Mucosa of descending colon (tissue), 3 donors: ENCODE measurements around the gene ARID3C. TPM values are rescaled to one million over a fixed set of nuclear protein-coding genes. Genes with fewer than 3 reads are reported as not detected.
A peak's percentile ranks its signal among the peaks of the same experiment; 100 is the strongest.

Experiments
- ATAC-seq: fragments of 200-7000 bp; cut with Tn5 transposase; one replicate; pipeline ENCODE4 v1.9.1; 2020; ENCODE audit warnings: mild to moderate bottlenecking, moderate library complexity
- DNase-seq, 3 donors: peaks; one replicate each; pipeline ENCODE4 v3.0.0-alpha.2; 2020
- H3K36me3 ChIP-seq: fragments of 200-600 bp; one replicate; pipeline ENCODE4 v1.8.0; 2021; ENCODE audit warnings: low read depth, mild to moderate bottlenecking
- H3K4me1 ChIP-seq: fragments of 200-600 bp; one replicate; pipeline ENCODE4 v1.8.0; 2021; ENCODE audit warnings: low read depth, mild to moderate bottlenecking
- H3K4me3 ChIP-seq: fragments of 200-600 bp; one replicate; pipeline ENCODE4 v1.8.0; 2021; ENCODE audit warnings: mild to moderate bottlenecking
- H3K9me3 ChIP-seq: fragments of 200-600 bp; one replicate; pipeline ENCODE4 v1.8.0; 2021; ENCODE audit warnings: mild to moderate bottlenecking
- intact Hi-C, 2 donors: fragments of 100-400 bp; cut with DNase I in 1 of 2; cut with micrococcal nuclease in 1 of 2; formaldehyde crosslinking; loops; one replicate each; pipeline versions ENCODE4 v1.11.0 to v1.11.1; 2022; cut with DNase I, micrococcal nuclease
- total RNA-seq, 3 donors: library from RNA; stranded (reverse); fragmentation: NEBNext Ultra II Directional in 2 of 3; extraction: Animal tissue kit (Norgen Biotek cat#: 25700) in 2 of 3; gene quantifications; one replicate each; pipeline versions ENCODE4 v1.2.1 to v1.2.4, GENCODE V29; 2021 to 2023
- TF ChIP-seq, protein P1 (sequence below): fragments of 200-600 bp; IDR thresholded peaks from one replicate; pipeline ENCODE4 v1.8.0; 2022; ENCODE audit warnings: antibody characterized with exemption, mild to moderate bottlenecking
- donor health status: DM: no; HTN: no; CAD: no; lungs with moderate emphysema.
- donor health status: DM: no; HTN: no; CAD: no.
- donor health status: DM: no; HTN: yes; CAD: no.

The ARID3C gene
- total RNA-seq, 3 donors from 2014 or later, result not detected

DNA sequence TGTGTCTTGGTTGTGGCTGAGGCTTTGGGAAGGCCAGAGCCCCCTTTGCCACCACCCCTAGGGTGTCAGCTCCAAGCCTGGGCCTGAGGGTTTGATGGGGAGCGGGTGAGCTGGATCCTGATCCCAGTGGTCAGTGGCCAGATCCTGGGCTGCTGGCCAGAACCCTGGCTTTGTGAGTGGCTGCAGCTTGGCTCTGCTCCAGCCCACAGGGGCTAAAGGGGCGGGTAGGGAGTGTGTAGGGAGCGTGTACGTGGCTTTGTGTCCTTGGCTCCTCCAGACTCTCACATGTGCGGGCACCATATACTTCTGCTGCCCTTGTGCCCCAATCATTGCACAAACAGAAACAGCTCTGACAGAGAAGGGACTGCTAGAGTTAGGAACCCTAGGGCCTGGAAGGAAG lies 21.9 kb upstream of the ARID3C start:
- Histone ChIP-seq H3K36me3 (no peaks in the 10 kb centered on the region), H3K4me3 (no peak overlapping the region), H3K4me1 (peaks cover 33% of the 10 kb centered on the region), H3K9me3 (no peaks in the 10 kb centered on the region)
- TF ChIP-seq, protein P1, sequence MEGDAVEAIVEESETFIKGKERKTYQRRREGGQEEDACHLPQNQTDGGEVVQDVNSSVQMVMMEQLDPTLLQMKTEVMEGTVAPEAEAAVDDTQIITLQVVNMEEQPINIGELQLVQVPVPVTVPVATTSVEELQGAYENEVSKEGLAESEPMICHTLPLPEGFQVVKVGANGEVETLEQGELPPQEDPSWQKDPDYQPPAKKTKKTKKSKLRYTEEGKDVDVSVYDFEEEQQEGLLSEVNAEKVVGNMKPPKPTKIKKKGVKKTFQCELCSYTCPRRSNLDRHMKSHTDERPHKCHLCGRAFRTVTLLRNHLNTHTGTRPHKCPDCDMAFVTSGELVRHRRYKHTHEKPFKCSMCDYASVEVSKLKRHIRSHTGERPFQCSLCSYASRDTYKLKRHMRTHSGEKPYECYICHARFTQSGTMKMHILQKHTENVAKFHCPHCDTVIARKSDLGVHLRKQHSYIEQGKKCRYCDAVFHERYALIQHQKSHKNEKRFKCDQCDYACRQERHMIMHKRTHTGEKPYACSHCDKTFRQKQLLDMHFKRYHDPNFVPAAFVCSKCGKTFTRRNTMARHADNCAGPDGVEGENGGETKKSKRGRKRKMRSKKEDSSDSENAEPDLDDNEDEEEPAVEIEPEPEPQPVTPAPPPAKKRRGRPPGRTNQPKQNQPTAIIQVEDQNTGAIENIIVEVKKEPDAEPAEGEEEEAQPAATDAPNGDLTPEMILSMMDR, result no peak
- intact Hi-C loops, result no loop called here
- ATAC-seq (no peak), DNase-seq (peak in 1 of 3 donors; percentile 41)

DNA sequence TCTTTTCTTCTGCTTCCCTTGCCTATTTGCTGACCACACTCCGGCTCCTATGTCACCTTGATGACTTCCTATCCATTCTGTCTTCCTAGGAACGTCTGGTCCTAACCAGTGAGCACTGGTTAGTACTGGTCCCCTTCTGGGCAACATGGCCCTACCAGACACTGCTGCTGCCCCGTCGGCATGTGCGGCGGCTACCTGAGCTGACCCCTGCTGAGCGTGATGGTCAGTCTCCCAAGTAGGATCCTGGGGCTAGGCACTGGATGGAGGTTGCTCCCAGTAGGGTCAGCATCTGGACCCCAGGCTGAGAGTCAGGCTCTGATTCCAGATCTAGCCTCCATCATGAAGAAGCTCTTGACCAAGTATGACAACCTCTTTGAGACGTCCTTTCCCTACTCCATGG lies 19.8 kb upstream of the ARID3C start:
- ATAC-seq (no peak), DNase-seq (no peak)
- peaks cover 30% of the 10 kb centered on the region for H3K4me1 ChIP-seq
- H3K9me3 ChIP-seq, result no peaks in the 10 kb centered on the region
- intact Hi-C loops, result no loop called here
- H3K4me3 ChIP-seq, result no peak overlapping the region
- TF ChIP-seq, protein P1, result no peak
- no peaks in the 10 kb centered on the region for H3K36me3 ChIP-seq

DNA sequence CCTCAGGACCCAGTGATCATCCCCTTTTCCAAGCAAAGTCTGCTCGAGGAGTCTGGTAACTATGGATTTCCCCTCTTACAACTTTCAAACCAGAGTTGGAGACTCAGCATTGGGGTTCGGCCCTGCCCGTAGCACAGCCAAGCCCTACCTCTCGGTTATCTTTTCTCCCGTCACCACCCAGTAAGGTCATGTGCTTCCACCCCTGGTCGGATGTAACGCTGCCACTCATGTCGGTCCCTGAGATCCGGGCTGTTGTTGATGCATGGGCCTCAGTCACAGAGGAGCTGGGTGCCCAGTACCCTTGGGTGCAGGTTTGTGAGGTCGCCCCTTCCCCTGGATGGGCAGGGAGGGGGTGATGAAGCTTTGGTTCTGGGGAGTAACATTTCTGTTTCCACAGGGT lies 18.8 kb upstream of the ARID3C start:
- DNase-seq, result peak in 2 of 3 donors; percentile 42 to 53

DNA sequence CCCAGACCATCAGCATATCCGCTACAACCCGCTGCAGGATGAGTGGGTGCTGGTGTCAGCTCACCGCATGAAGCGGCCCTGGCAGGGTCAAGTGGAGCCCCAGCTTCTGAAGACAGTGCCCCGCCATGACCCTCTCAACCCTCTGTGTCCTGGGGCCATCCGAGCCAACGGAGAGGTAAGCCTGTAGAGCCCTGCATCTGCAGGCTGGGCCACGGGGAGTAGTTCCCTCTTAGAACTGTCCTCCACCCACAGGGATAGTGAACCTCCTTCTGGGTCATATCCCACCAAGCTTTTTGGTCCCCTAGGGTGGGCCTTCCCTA lies 18.2 kb upstream of the ARID3C start:
- peaks cover 21% of the 10 kb centered on the region for H3K4me1 ChIP-seq
- TF ChIP-seq, protein P1, result no peak
- H3K9me3 ChIP-seq, result no peaks in the 10 kb centered on the region
- ATAC-seq (no peak), DNase-seq (no peak)
- peak overlapping the region; percentile 44 for H3K4me3 ChIP-seq
- intact Hi-C loops, result no loop called here
- H3K36me3 ChIP-seq, result no peaks in the 10 kb centered on the region

More for the DNA sequence above, 18.8 kb upstream of the ARID3C start:
- intact Hi-C loops, result no loop called here
- ATAC-seq, result no peak
- Histone ChIP-seq H3K4me1 (peaks cover 24% of the 10 kb centered on the region), H3K4me3 (no peak overlapping the region), H3K9me3 (no peaks in the 10 kb centered on the region), H3K36me3 (no peaks in the 10 kb centered on the region)
- TF ChIP-seq, protein P1, result no peak

DNA sequence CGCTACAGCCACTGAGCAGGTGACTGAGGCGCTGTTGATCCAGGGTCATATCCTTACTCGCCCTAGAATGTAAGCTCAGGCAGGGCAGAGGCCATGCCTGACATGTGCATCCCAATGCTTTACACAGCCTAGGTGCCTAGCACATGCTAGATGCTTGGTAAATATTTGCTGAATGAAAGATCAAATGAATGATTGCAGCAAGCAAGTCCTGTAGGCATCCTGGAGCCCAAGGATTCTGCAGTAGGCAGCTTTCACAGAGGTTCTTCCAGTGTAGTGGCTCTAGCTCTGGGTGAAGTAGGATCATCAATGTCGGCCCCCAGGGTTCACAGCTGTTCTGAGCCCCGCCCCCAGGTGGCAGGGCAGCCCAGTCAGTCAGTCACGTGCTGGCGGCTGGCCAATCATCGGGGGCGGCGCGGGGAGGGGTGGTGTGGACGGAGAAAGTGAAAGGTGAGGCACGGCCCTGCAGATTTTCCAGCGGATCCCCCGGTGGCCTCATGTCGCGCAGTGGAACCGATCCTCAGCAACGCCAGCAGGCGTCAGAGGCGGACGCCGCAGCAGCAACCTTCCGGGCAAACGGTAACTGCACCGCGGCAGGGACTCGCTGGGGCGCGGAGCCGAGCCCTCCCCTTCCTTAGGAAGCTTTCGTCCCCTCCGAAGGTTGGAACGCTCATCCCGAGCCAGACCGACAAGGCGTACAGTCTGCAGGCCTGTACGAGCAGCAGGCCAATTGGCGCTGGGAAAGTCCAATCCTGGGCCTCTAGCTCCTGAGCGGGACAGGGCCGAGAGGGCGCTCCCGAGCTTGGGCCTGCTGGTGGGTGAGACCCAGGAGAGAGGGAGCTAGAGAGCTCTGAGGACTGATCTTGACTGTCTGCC lies 17.6 kb upstream of the ARID3C start, which contains the start of gene GALT:
TSS of gene GALT (plus strand) at position 465 of the 873 bp plus-strand sequence. CDS start at position 495, 30 bp downstream.
- intact Hi-C loops, result no loop called here
- Histone ChIP-seq H3K4me3 (peak within 1 kb of the TSS; percentile 44), H3K36me3 (no peaks in the 10 kb centered on the region), H3K4me1 (peaks cover 21% of the 10 kb centered on the region), H3K9me3 (no peaks in the 10 kb centered on the region)
- DNase-seq, result peak; percentile 94 to 99 (median 98)
- TF ChIP-seq, protein P1, result peak; percentile 6
- peak; percentile 93 for ATAC-seq
